Measurements from ENCODE around the gene RCVRN. TPM values are rescaled to one million over a fixed set of nuclear protein-coding genes. Genes with fewer than 3 reads are reported as not detected.

RCVRN gene
- total RNA-seq, 1 donor from 2014 or later: not detected

DNA sequence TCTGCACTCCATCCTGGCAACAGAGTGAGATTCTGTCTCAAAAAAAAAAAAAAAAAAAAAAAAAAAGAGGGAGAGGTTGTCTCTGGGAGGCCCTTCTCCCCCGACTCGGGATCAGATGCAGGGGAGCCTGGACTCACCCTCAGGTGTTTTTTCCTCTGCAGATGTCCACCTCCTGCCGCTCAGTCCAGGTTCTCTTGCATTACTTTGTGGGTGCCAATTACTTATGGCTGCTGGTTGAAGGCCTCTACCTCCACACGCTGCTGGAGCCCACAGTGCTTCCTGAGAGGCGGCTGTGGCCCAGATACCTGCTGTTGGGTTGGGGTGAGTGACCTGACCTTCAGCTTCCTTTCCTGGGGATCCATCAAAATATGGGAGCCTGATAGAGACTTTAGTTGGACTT, 45.3 kb downstream of the RCVRN start:
- DNase-seq (ENCODE audit: low read depth in 2 of 2): no peak

DNA sequence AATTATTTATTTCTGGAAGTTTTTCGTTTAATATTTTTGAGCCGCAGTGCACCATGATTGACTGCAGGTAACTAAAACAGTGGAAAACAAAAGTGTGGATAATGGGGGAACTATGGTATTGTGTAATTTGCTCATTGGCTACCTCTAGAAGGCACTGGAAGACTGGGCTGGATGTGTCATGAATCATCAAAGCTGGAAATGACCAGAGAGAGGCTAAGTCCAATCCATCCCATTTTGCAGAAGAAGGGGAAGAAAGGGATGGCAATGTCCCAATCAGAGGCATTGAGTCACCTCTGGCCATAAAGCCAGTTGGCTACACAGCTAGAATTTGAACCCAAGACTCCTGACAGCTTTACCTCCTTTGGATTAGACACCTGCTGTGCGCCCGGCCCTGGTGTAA, 50.0 kb downstream of the RCVRN start:
- no peak for DNase-seq (ENCODE audit: low read depth in 2 of 2)

DNA sequence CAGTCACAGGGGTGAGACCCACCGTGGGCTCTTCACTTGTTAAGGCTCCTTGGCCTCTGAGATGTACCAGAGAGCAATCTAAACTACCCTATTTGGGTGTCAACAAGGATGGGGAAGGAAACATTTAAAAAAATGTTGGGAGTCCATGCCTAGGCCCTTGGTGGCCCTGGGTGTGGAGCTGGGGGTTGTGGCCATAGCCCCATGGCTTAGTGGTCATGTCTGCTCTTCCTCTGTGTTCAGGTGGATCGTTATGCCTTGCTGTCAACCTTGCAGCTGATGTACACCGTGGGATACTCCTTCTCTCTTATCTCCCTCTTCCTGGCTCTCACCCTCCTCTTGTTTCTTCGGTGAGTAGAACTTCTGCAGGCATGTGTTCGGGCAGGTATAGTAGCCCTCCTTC, 50.8 kb downstream of the RCVRN start:
- DNase-seq (ENCODE audit: low read depth in 2 of 2): no peak

DNA sequence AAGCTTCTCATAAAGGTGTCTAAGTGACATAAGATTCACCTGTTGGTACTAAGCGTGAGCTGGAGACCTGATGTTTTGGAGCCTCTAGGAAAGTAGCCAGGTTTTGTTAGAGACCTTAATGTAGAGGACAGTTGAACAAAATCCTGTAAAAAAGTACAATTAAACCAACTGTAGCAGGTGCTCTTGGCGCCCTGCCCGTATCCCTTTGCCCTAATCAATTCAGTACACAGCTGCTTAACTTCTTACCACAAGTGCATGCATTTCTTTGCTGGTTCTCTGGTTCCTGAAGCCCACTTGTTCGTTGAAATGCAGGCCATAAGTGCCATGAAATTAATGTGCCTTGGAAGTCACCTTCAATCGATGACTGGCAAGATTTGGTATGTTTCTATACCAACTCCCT, 54.9 kb downstream of the RCVRN start:
- DNase-seq (ENCODE audit: low read depth in 2 of 2): no peak

Other genes with a start within 250 kb of the RCVRN start
- not detected in 2 replicates for gene DHRS7C, start 113.7 kb downstream of the RCVRN start, total RNA-seq
- not detected in 2 replicates for gene GSG1L2, start 83.2 kb downstream of the RCVRN start, total RNA-seq
- gene GLP2R, start 79.3 kb downstream of the RCVRN start, total RNA-seq: under 0.01 TPM in 1 of 2 replicates, not detected in the other

All from lung microvascular endothelial cell (primary cell).